Endothelial cell of umbilical vein (primary cell): ENCODE data around the gene KRTAP19-8. TPM values are rescaled to one million over a fixed set of nuclear protein-coding genes. Genes with fewer than 3 reads are reported as not detected.

Experiments
- BruUV-seq: library from RNA; stranded (reverse); fragments of 400-500 nt; replicated peaks from 2 replicates; lab custom pipeline; 2021; lab: Mats Ljungman, UMichigan
- CTCF ChIA-PET: fragments of 300-600, 350-600 bp; sonication (Branson Sonifier 250); formaldehyde crosslinking; loops from one replicate; lab custom pipeline; 2021; ENCODE audit warnings: antibody characterized with exemption, inconsistent platforms; lab: Charles Lee
- POLR2A ChIA-PET: fragments of 300-600, 350-600 bp; sonication (Branson Sonifier 250); formaldehyde crosslinking; loops from one replicate; lab custom pipeline; 2021; ENCODE audit warnings: antibody characterized with exemption, inconsistent platforms; lab: Charles Lee
- DNase-seq: peaks from one replicate; pipeline ENCODE4 v3.0.0-alpha.2; 2011; ENCODE audit warnings: low read depth, low spot score
- FAIRE-seq: peaks from 2 replicates; lab custom pipeline; 2011; peaks lifted over from hg19 to GRCh38; lab: Jason Lieb, UNC
- H2AFZ ChIP-seq: 2 replicates; pipeline ENCODE4 v1.6.0; 2012; ENCODE audit warnings: low read depth, low read length, control low read depth, inconsistent platforms
- H3K27ac ChIP-seq: 2 replicates; pipeline ENCODE4 v1.5.1; 2011; ENCODE audit warnings: low read depth, mild to moderate bottlenecking, control low read depth, low read length, moderate library complexity; ENCODE audit not compliant: insufficient read depth
- H3K27me3 ChIP-seq, 2 experiments: 2 replicates each; pipeline versions ENCODE4 v1.6.0 to v1.6.1; 2011; ENCODE audit warnings: low read length in 2 of 2, mixed read lengths in 1 of 2; ENCODE audit not compliant: control insufficient read depth in 2 of 2, insufficient read depth in 2 of 2
- H3K36me3 ChIP-seq, 2 experiments: 2 replicates in 1 of 2; 3 replicates in 1 of 2; pipeline ENCODE4 v1.5.1; 2011; ENCODE audit warnings: low read length in 2 of 2, mild to moderate bottlenecking in 1 of 2, moderate library complexity in 1 of 2; ENCODE audit not compliant: control insufficient read depth in 2 of 2, insufficient read depth in 2 of 2; ENCODE audit errors: extremely low read depth in 1 of 2
- H3K4me1 ChIP-seq: 3 replicates; pipeline ENCODE4 v1.5.1; 2011; ENCODE audit warnings: mild to moderate bottlenecking, low read length; ENCODE audit not compliant: control insufficient read depth, insufficient read depth; ENCODE audit errors: extremely low read depth
- H3K4me2 ChIP-seq: 2 replicates; pipeline ENCODE4 v1.6.1; 2011; ENCODE audit warnings: low read length, control low read depth, mixed read lengths; ENCODE audit not compliant: insufficient read depth
- H3K4me3 ChIP-seq, 3 experiments: fragments of 200-600 bp in 1 of 3; sonication (generic), shearing (Covaris generic) in 1 of 3; replicated peaks in 1 of 3; 2 replicates each; pipeline ENCODE4 v1.5.1; 2011 to 2016; ENCODE audit warnings: control low read depth in 3 of 3, low read length in 3 of 3, mild to moderate bottlenecking in 2 of 3, inconsistent platforms in 1 of 3, low read depth in 1 of 3, moderate library complexity in 1 of 3; ENCODE audit not compliant: insufficient read depth in 1 of 3
- H3K79me2 ChIP-seq: 2 replicates; pipeline ENCODE4 v1.6.0; 2012; ENCODE audit warnings: low read length, inconsistent platforms; ENCODE audit not compliant: control insufficient read depth, insufficient read depth
- H3K9ac ChIP-seq: replicated peaks from 2 replicates; pipeline ENCODE3; 2011; ENCODE audit warnings: low read length, control low read depth; ENCODE audit not compliant: insufficient read depth; ENCODE audit errors: extremely low read depth
- H3K9me1 ChIP-seq: replicated peaks from 3 replicates; pipeline ENCODE4 v1.6.0; 2011; ENCODE audit warnings: mild to moderate bottlenecking, low read length; ENCODE audit not compliant: control insufficient read depth, insufficient read depth; ENCODE audit errors: extremely low read depth
- H3K9me3 ChIP-seq: replicated peaks from 2 replicates; pipeline ENCODE4 v1.5.1; 2012; ENCODE audit warnings: low read length, inconsistent platforms; ENCODE audit not compliant: control insufficient read depth, insufficient read depth
- H4K20me1 ChIP-seq: replicated peaks from 2 replicates; pipeline ENCODE3; 2011; ENCODE audit warnings: mild to moderate bottlenecking, low read length; ENCODE audit not compliant: control insufficient read depth, insufficient read depth; ENCODE audit errors: extremely low read depth
- CTCF ChIP-seq, 2 donors: IDR thresholded peaks; 1 replicate in 1 of 2; 2 replicates in 1 of 2; pipeline ENCODE4 v1.5.1; 2011; ENCODE audit warnings: low read length in 2 of 2, mild to moderate bottlenecking in 2 of 2, moderate library complexity in 2 of 2, control low read depth in 1 of 2, inconsistent platforms in 1 of 2, low read depth in 1 of 2; ENCODE audit not compliant: insufficient read depth in 1 of 2; ENCODE audit errors: extremely low read depth in 1 of 2
- FOS ChIP-seq: IDR thresholded peaks from 2 replicates; pipeline ENCODE4 v1.6.1; 2011; ENCODE audit warnings: mild to moderate bottlenecking, low read length, moderate library complexity, borderline replicate concordance; ENCODE audit not compliant: insufficient read depth
- GATA2 ChIP-seq: IDR thresholded peaks from 2 replicates; pipeline ENCODE4 v1.7.0; 2011; ENCODE audit warnings: low read depth, mild to moderate bottlenecking, moderate library complexity, mixed read lengths, low read length; ENCODE audit not compliant: insufficient read length, insufficient read depth
- MYC ChIP-seq: IDR thresholded peaks from one replicate; pipeline ENCODE4 v1.6.1; 2011; ENCODE audit warnings: mild to moderate bottlenecking, low read depth, low read length
- POLR2A ChIP-seq: IDR thresholded peaks from 2 replicates; pipeline ENCODE4 v1.6.1; 2012; ENCODE audit warnings: low read depth, mild to moderate bottlenecking, control low read depth, low read length
- POLR2AphosphoS5 ChIP-seq: IDR thresholded peaks from 2 replicates; pipeline ENCODE4 v1.6.1; 2012; ENCODE audit warnings: low read depth, mild to moderate bottlenecking, control low read depth, low read length, moderate library complexity; ENCODE audit not compliant: insufficient read depth
- dilution Hi-C: fragments of 300-500 bp; cut with MboI; formaldehyde crosslinking; loops from one replicate; pipeline ENCODE4 v1.15.0; 2019; ENCODE audit warnings: low sequenced_read_pairs; ENCODE audit not compliant: extremely low pct_ligation_motif_present
- intact Hi-C: fragments of 100-400 bp; cut with micrococcal nuclease; formaldehyde crosslinking; loops from one replicate; pipeline ENCODE4 v1.10.0; 2022
- polyA plus RNA-seq, 4 experiments: library from polyadenylated mRNA; depleted of rRNA in 3 of 4; stranded (reverse) in 3 of 4; unstranded in 1 of 4; fragments of >200 nt; gene quantifications; 2 replicates each; pipeline versions ENCODE4 v1.2.1 to v1.2.3, GENCODE V29; 2011 to 2012; ENCODE audit warnings: missing spikeins in 1 of 4
- total RNA-seq: library from RNA; stranded (reverse); gene quantifications from 2 replicates; pipeline ENCODE4 v1.2.3, GENCODE V29; 2021
- TF ChIP-seq, protein P1 (sequence below): IDR thresholded peaks from 2 replicates; pipeline ENCODE4 v1.6.1; 2011; ENCODE audit not compliant: insufficient read depth, insufficient read length

The KRTAP19-8 gene
- total and polyA plus RNA-seq, 2 donors (not counting 3 experiments of a cell fraction or from before 2014, with no cell fraction given), result not detected

- Histone ChIP-seq H3K27me3 (no peaks in the 10 kb centered on the region), H3K79me2 (no peaks in the 10 kb centered on the region), H3K4me1 (no peaks in the 10 kb centered on the region), H3K27ac (no peak overlapping the region), H3K9me3 (peaks cover 3% of the 10 kb centered on the region), H3K36me3 (no peaks in the 10 kb centered on the region), H2AFZ (no peak overlapping the region), H4K20me1 (no peaks in the 10 kb centered on the region), H3K4me3 (no peak overlapping the region), H3K9ac (no peak overlapping the region), H3K4me2 (no peak overlapping the region), H3K9me1 (no peaks in the 10 kb centered on the region)
- ChIA-PET CTCF (no interaction called here), POLR2A (no interaction called here)
- no peak for TF ChIP-seq POLR2A
- TF ChIP-seq, protein P1, sequence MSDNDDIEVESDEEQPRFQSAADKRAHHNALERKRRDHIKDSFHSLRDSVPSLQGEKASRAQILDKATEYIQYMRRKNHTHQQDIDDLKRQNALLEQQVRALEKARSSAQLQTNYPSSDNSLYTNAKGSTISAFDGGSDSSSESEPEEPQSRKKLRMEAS, result no peak
- TF ChIP-seq MYC, result no peak
- no peak for TF ChIP-seq CTCF (IDR thresholded peaks at IDR 0.05; ENCODE audit: extremely low read depth in 1 of 2, insufficient read depth in 1 of 2, low read depth in 1 of 2, low read length in 2 of 2)
- TF ChIP-seq FOS, result no peak
- no peak for TF ChIP-seq GATA2
- no peak for TF ChIP-seq POLR2AphosphoS5
- dilution Hi-C loops (no loop called here), intact Hi-C loops (no loop called here)
- DNase-seq (no peak), FAIRE-seq (no peak)
- BruUV-seq, result no TSS peak
These were observed 26.9 kb downstream of the KRTAP19-8 start for GRCh38 chr21:31011412-31011811.
